ENCODE measurements around the gene ANTXR1.

ANTXR1 gene

DNA sequence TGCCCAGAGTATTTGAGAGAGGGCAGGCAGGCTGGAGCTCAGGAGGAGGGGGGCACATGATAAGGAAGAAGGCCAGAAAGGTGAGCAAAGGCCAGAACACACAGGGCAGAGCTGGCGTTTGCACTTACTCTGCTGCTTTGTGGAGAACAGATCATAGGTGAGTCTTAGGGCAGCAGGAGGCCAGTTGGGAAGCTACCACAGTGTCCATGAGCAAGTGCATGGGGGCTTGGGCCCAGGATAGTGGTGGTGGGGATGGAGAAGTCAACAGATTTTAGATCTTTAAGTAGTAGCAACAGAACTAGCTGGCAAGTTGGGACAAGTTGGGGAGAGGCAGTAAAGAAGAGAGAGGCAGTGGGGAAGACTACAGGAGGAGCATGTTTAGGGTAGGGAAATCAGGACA is 168.0 kb downstream of the ANTXR1 start:
- Histone ChIP-seq H3K9me3 (no peaks in the 10 kb centered on the region), H3K36me3 (no peaks in the 10 kb centered on the region), H3K4me3 (ENCODE audit: low read depth, low read length) (no peak overlapping the region), H3K4me1 (peaks cover 12% of the 10 kb centered on the region), H3K27me3 (no peaks in the 10 kb centered on the region)
- TF ChIP-seq, protein P1, sequence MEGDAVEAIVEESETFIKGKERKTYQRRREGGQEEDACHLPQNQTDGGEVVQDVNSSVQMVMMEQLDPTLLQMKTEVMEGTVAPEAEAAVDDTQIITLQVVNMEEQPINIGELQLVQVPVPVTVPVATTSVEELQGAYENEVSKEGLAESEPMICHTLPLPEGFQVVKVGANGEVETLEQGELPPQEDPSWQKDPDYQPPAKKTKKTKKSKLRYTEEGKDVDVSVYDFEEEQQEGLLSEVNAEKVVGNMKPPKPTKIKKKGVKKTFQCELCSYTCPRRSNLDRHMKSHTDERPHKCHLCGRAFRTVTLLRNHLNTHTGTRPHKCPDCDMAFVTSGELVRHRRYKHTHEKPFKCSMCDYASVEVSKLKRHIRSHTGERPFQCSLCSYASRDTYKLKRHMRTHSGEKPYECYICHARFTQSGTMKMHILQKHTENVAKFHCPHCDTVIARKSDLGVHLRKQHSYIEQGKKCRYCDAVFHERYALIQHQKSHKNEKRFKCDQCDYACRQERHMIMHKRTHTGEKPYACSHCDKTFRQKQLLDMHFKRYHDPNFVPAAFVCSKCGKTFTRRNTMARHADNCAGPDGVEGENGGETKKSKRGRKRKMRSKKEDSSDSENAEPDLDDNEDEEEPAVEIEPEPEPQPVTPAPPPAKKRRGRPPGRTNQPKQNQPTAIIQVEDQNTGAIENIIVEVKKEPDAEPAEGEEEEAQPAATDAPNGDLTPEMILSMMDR (IDR thresholded peaks at IDR 0.05; ENCODE audit: low read depth, low read length), result no peak
- DNase-seq, result no peak

GRCh38 chr2:69181806-69182427 is 168.9 kb downstream of the ANTXR1 start:
- no peaks in the 10 kb centered on the region for H3K9me3 ChIP-seq
- H3K4me3 ChIP-seq (ENCODE audit: low read depth, low read length), result no peak overlapping the region
- peaks cover 3% of the 10 kb centered on the region for H3K4me1 ChIP-seq
- no peaks in the 10 kb centered on the region for H3K36me3 ChIP-seq
- TF ChIP-seq, protein P1 (IDR thresholded peaks at IDR 0.05; ENCODE audit: low read depth, low read length), result no peak
- H3K27me3 ChIP-seq, result no peaks in the 10 kb centered on the region
- no peak for DNase-seq

DNA sequence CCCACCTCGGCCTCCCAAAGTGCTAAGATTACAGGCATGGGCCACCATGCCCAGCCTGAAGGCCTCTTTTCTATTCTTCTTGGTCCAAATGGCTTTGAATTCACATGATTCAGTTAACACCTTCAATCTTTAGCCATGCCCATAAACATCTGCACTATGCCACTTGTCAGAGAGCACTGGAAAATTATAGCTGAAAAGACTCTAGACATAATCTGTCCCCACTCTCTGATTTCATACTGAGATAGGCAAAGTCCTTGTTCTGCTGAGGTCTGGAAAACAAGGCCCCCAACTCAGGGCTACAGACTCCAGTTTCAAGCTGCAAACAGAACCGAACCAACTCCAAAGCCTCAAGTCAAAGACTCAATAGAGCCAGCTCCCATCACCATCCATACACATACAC is 170.7 kb downstream of the ANTXR1 start:
- Histone ChIP-seq H3K4me3 (ENCODE audit: low read depth, low read length) (no peak overlapping the region), H3K27me3 (no peaks in the 10 kb centered on the region), H3K36me3 (no peaks in the 10 kb centered on the region), H3K9me3 (no peaks in the 10 kb centered on the region), H3K4me1 (0 out of 2 replicates have a peak, but pooled peaks cover under 1% of the 10 kb centered on the region)
- TF ChIP-seq, protein P1 (IDR thresholded peaks at IDR 0.05; ENCODE audit: low read depth, low read length), result no peak
- DNase-seq, result no peak

- H3K27me3 ChIP-seq, result no peaks in the 10 kb centered on the region
- H3K9me3 ChIP-seq, result no peaks in the 10 kb centered on the region
- TF ChIP-seq, protein P1 (IDR thresholded peaks at IDR 0.05; ENCODE audit: low read depth, low read length), result no peak
- H3K4me1 ChIP-seq, result no peaks in the 10 kb centered on the region
- no peak overlapping the region for H3K4me3 ChIP-seq (ENCODE audit: low read depth, low read length)
- DNase-seq, result no peak
- H3K36me3 ChIP-seq, result no peaks in the 10 kb centered on the region
These were observed 171.2 kb downstream of the ANTXR1 start for GRCh38 chr2:69184224-69184623.

- Histone ChIP-seq H3K27me3 (no peaks in the 10 kb centered on the region), H3K4me1 (no peaks in the 10 kb centered on the region), H3K9me3 (no peaks in the 10 kb centered on the region), H3K36me3 (no peaks in the 10 kb centered on the region), H3K4me3 (ENCODE audit: low read depth, low read length) (no peak overlapping the region)
- DNase-seq, result no peak
- TF ChIP-seq, protein P1 (IDR thresholded peaks at IDR 0.05; ENCODE audit: low read depth, low read length), result no peak
These were observed 172.8 kb downstream of the ANTXR1 start for GRCh38 chr2:69185807-69186206.

GRCh38 chr2:69186614-69187013 is 173.6 kb downstream of the ANTXR1 start:
- H3K4me1 ChIP-seq, result peaks cover 4% of the 10 kb centered on the region; the same call in 1 of the 2 replicates
- TF ChIP-seq, protein P1 (IDR thresholded peaks at IDR 0.05; ENCODE audit: low read depth, low read length), result no peak
- no peak for DNase-seq
- H3K36me3 ChIP-seq, result no peaks in the 10 kb centered on the region
- H3K4me3 ChIP-seq (ENCODE audit: low read depth, low read length), result no peak overlapping the region
- H3K27me3 ChIP-seq, result no peaks in the 10 kb centered on the region
- H3K9me3 ChIP-seq, result no peaks in the 10 kb centered on the region

Data from BE2C (cell line).